Retinal pigment epithelial cell (primary cell): ENCODE data around the gene FOXC1.

Source experiments
- DNase-seq: peaks from one replicate; pipeline ENCODE4 v3.0.0-alpha.2; 2010; ENCODE audit warnings: low read depth
- H3K4me3 ChIP-seq: 2 replicates; pipeline ENCODE4 v1.5.1; 2011; ENCODE audit warnings: mild to moderate bottlenecking, low read length, control low read depth, moderate library complexity
- CTCF ChIP-seq: conservative IDR thresholded peaks from 2 replicates; pipeline ENCODE4 v1.5.1; 2011; ENCODE audit warnings: low read depth, low read length, control low read depth, inconsistent platforms

The FOXC1 gene

GRCh38 chr6:1615853-1616420 is 6.2 kb downstream of the FOXC1 start:
- no peak for TF ChIP-seq CTCF
- H3K4me3 ChIP-seq = no peak overlapping the region
- DNase-seq = no peak

DNA sequence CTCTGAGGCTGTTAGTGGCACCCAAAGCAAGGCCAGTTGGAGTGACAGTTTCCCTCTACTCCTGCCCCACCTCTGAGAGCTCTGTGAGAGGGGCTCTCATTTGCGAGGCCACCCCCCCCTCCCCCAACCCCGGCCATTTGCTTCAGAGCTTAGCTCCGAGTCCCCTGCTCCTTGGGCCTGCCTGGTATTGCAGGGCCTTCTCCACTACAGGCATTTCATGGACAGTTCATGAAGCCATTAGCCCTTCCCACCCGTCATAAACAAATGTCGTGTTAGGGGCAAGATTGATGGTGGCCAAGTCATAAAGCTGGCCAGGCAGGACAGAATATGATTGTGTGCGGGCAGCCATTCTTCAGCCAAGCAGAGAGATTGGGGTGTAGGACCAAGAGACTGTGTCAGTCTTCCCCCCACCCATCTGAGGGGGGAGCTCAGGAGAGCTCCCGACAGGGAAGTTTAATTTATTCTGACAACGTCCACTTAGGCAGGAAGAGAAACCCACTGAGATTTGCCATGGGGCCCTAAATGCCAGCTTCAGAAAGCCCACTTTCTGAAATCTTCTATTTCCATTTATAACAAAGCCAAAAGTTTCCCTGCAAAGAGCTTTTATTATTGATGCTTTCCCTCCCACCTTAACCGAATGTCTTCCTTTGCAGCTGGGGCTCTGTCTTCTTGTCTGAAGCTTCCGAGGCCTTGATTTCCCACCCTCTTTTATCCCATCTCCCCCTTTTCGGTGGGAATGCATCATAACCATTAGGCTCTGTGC is 7.2 kb downstream of the FOXC1 start:
- no peak for TF ChIP-seq CTCF
- no peak overlapping the region for H3K4me3 ChIP-seq
- no peak for DNase-seq

DNA sequence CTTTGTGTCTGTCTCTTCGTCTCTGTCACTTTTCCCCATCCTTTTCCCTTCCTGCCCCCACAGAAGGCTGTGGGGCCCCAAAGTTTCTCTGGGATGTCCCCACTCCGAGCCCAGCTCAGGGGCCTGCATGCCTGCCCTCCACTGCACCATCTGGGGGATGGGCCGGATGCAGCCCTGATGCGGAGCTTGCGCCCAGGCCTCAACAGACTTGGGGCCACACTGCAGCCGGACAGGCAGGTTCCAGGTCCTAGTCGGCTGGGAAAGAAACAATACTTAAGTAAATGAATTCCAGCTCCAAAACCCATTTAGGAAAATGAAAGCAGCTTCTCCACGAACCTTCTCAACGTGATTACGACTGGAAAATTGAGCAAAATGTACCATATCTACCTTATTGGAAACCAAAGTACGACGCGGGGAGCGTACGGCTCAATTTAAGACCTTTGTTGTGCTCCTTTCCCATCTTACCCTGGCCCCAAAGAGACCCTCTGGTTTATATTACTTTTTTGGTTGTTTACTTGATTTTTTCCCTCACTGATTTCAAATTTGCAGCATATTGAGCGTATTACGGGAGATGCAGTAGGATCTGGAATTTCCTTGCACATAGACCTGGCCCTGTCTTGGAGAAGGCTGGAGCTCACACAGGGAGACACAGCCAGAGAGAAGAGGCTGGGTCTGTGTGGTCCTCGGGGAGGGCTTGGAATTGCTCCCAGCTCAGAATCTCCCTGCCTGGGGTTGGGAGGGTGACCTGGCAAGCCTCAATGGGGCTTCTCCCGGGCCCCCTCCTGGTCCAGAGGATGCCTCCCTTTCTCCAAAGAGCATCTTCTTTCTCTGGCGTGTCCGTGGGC is 8.0 kb downstream of the FOXC1 start:
- no peak for DNase-seq
- H3K4me3 ChIP-seq = no peak overlapping the region
- TF ChIP-seq CTCF = no peak

DNA sequence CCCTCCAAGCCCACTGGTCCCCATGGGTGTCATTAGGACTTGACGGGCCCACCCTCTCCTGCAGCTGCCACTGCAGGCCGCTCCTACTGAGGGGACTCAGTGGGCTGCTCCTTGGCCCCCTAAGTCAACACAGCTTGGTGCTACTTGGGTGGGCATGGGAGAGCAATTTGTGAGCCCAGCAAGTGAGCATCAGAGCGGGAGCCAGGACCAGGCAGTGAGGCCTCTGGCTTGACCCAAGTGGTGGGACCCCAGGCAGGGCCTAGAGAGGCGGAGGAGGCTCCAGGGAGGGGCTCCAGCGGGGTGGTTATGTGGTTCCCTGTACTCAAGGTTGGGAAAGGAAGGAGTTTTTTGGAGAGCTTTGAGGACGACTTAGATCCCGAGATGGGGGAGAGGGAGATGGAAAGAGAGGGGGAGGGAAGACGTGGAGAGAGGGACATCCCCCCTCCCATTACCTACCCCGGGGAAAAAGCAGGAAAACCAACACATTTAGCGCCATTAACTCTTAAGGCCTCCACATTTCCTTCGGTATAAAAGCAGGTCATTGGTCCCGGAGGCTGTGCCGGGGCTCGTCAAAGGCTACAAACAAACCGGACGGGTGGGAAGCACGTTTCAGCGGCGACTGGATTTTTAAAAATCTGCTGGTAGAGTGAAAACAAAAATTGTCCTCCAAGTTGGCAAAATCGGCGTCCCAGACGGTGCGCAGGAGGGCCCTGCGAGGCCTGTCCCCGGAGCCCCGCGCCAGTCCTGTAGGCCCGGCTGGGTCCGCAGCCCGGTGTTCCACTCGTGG is 8.8 kb downstream of the FOXC1 start:
- no peak for TF ChIP-seq CTCF
- H3K4me3 ChIP-seq = no peak overlapping the region
- no peak for DNase-seq

- H3K4me3 ChIP-seq = no peak overlapping the region
- no peak for TF ChIP-seq CTCF
- DNase-seq = no peak
These were observed 9.5 kb downstream of the FOXC1 start for GRCh38 chr6:1619098-1619672.

DNA sequence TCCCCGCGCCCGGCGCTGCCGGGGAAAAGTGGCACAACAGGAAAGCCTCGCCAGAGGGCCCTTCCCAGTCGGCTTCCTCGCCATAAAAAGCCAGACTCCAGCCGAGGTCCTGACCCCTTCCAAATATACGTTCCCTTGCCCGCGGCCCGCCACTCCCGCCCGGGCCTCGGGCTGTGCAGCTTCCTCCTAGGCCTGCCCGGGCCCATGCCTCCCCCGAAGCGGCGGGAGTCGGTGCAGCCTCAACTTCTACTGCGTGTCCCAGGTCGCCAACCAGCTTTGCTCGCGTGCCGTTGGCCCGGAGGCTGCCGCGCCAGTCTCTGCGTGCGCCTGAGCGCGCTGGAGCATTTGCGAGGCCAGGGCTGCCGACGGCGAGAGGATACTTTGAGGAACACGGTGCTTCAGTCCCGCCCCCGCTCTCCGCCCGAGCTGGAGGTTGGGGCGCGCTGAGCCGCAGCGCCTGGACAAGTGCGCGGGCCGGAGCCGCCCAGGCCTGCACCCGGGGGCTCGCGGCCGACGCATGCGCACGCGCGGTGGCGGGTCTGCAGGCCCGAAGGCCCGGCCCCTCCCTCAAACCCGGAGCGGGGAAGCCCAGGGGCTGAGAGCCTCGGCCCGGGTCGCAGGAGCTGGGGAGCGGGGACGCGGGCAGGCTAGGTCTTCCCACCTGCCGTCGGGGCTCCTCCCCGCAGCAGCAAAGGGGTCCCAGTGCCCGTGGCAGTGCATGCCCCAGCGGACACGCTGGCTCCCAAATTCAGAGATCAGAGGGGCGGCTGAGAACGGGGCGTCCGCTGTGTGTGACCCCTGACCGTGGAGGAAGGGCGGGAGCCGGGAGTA is 10.2 kb downstream of the FOXC1 start:
- TF ChIP-seq CTCF = no peak
- DNase-seq = no peak
- peak overlapping the region; percentile 20 for H3K4me3 ChIP-seq
